Karpas-422 (cell line): ENCODE results near the gene YPEL3. TPM values are rescaled to one million over a fixed set of nuclear protein-coding genes. Genes with fewer than 3 reads are reported as not detected.

ENCODE experiments used
- DNase-seq: peaks from one replicate; pipeline ENCODE4 v3.0.0-alpha.2; 2015
- H2AFZ ChIP-seq: fragments of 200-600 bp; sonication (generic); 2 replicates; pipeline ENCODE4 v1.6.1; 2014; ENCODE audit warnings: antibody characterized with exemption, low read length, mixed read lengths
- H3K27ac ChIP-seq: fragments of 200-600 bp; sonication (generic); 2 replicates; pipeline ENCODE4 v1.5.1; 2014; ENCODE audit warnings: mild to moderate bottlenecking, low read length, moderate library complexity
- H3K27me3 ChIP-seq: fragments of 200-600 bp; sonication (generic); 2 replicates; pipeline ENCODE4 v1.6.1; 2014; ENCODE audit warnings: low read length, mixed read lengths
- H3K36me3 ChIP-seq: fragments of 200-600 bp; sonication (generic); 2 replicates; pipeline ENCODE4 v1.6.1; 2014; ENCODE audit warnings: low read length, mixed read lengths; ENCODE audit not compliant: insufficient read depth
- H3K4me1 ChIP-seq: fragments of 200-600 bp; sonication (generic); 2 replicates; pipeline ENCODE4 v1.6.1; 2014; ENCODE audit warnings: mild to moderate bottlenecking, low read length, mixed read lengths
- H3K4me2 ChIP-seq: fragments of 200-600 bp; sonication (generic); 2 replicates; pipeline ENCODE4 v1.6.1; 2014; ENCODE audit warnings: low read length, low read depth, mild to moderate bottlenecking; ENCODE audit not compliant: poor library complexity, severe bottlenecking
- H3K4me3 ChIP-seq: fragments of 200-600 bp; sonication (generic); 2 replicates; pipeline ENCODE4 v1.5.1; 2014; ENCODE audit warnings: mild to moderate bottlenecking, antibody characterized with exemption, low read length, mixed read lengths
- H3K79me2 ChIP-seq: fragments of 200-600 bp; sonication (generic); 2 replicates; pipeline ENCODE4 v1.6.1; 2014; ENCODE audit warnings: mild to moderate bottlenecking, low read length, mixed read lengths
- H3K9ac ChIP-seq: fragments of 200-600 bp; sonication (generic); 2 replicates; pipeline ENCODE4 v1.6.0; 2014; ENCODE audit warnings: low read length
- H3K9me2 ChIP-seq: fragments of 200-600 bp; sonication (generic), shearing (Covaris generic); replicated peaks from 2 replicates; pipeline ENCODE4 v1.6.0; 2014; ENCODE audit warnings: mild to moderate bottlenecking, low read length, moderate library complexity; ENCODE audit not compliant: insufficient read depth
- H3K9me3 ChIP-seq: fragments of 300-700, 200-600 bp; sonication (generic); 2 replicates; pipeline ENCODE4 v1.6.1; 2014; ENCODE audit warnings: low read length, mixed read lengths
- H4K20me1 ChIP-seq: fragments of 200-600 bp; sonication (generic); 2 replicates; pipeline ENCODE4 v1.6.1; 2014; ENCODE audit warnings: mild to moderate bottlenecking, antibody characterized with exemption, low read length, low read depth; ENCODE audit not compliant: insufficient read depth
- total RNA-seq: library from RNA; depleted of rRNA; stranded (reverse); fragments of >200 nt; shearing (Covaris generic); gene quantifications from 2 replicates; pipeline ENCODE4 v1.2.3, GENCODE V29; 2014; ENCODE audit warnings: low replicate concordance; rRNA removed

Gene YPEL3
- total RNA-seq = 62.1 and 93.0 TPM in 2 replicates

DNA sequence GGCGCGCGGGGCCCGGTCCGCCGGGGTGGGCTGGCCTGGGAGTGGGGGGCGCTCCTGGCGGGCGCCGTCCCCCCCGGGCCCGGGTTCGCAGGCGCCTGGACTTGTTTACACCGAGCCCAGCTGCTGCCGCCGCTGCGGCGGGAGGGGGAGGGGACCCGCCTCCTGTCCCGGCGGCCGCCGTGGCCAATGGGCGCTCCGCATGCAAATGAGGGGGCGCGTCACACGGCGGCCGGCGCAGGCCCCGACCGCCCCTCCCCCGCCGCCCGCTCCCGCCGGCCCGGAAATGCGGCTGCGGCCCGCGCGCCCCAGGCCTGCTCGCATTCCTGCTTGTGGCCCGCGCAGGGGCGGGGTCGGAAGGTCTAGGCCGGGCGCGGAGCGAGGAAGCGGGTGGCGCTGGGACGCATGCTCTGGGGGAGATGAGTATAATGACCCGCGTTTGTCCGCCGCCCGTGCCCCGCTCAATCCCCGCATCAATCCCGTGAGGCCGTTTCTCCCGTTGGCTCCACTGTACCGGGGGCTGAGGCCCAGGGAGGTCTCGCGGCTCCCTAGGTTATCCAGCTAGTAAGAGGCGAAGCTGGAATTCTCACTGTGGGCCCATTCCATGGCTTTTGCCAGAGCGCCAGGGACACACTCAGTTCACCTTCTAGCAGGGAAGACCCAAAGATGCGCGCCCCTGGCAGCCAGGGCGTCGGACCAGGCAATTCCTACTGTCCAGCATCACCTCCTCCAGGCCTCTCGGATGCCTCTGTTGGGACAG, at the start of gene YPEL3:
TSS of gene YPEL3 (minus strand) at position 109 of the 757 bp plus-strand sequence. CDS start 731 bp downstream, outside the sequence.
- Histone ChIP-seq H4K20me1 (no peaks in the 10 kb centered on the region), H2AFZ (no peak within 1 kb of the TSS; the same call in 1 of the 2 replicates), H3K9ac (peak within 1 kb of the TSS; percentile 84), H3K4me2 (peak within 1 kb of the TSS; percentile 98), H3K9me2 (no peaks in the 10 kb centered on the region), H3K79me2 (peaks cover 3% of the 10 kb centered on the region; the same call in 1 of the 2 replicates), H3K36me3 (no peaks in the 10 kb centered on the region), H3K4me3 (peak within 1 kb of the TSS; percentile 86), H3K27me3 (no peaks in the 10 kb centered on the region), H3K9me3 (peaks cover 12% of the 10 kb centered on the region; the same call in 1 of the 2 replicates), H3K4me1 (peaks cover 37% of the 10 kb centered on the region), H3K27ac (peak within 1 kb of the TSS; percentile 62)
- DNase-seq = peak; percentile 94

DNA sequence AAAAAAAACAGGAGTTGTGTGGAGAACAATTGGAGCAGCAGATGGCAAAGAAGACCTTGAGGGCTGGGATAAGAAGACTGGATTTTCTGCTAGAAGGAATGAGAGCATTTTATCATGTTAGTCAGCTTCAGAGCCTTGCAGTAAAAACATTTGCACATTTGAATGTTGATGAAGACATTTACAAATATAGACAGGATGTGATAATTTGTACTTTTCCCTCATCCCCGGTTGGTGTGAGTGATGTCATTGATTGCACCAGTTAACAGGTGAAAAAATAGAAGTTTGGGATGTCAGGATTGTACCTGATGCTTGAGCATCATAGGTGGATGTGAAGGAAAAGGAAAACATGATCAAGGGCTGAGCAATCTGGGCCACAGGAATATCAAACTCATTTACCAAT, 49.6 kb upstream of the YPEL3 start:
- peaks cover 12% of the 10 kb centered on the region for H3K9me3 ChIP-seq
- H3K4me2 ChIP-seq = no peak overlapping the region
- no peak overlapping the region for H2AFZ ChIP-seq
- H3K27ac ChIP-seq = no peak overlapping the region
- H3K36me3 ChIP-seq = no peaks in the 10 kb centered on the region
- H3K4me1 ChIP-seq = no peaks in the 10 kb centered on the region
- H3K27me3 ChIP-seq = 0 out of 2 replicates have a peak, but pooled peaks cover 4% of the 10 kb centered on the region
- H3K9me2 ChIP-seq = no peaks in the 10 kb centered on the region
- no peak overlapping the region for H3K9ac ChIP-seq
- no peak for DNase-seq
- H3K79me2 ChIP-seq = no peaks in the 10 kb centered on the region
- H4K20me1 ChIP-seq = no peaks in the 10 kb centered on the region
- H3K4me3 ChIP-seq = no peak overlapping the region

DNA sequence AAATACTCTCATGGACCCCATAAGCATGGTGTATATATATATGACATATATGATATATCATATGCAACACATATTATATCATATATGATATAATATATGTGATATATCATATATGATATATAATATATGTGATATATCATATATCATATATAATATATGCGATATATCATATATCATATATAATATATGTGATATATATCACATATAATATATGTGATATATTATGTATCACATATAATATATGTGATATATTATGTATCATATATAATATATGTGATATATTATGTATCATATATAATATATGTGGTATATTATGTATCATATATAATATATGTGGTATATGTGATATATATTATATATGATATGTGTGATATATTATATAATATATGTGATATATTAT, 48.9 kb upstream of the YPEL3 start:
- H3K27ac ChIP-seq = no peak overlapping the region
- DNase-seq = no peak
- no peak overlapping the region for H3K4me2 ChIP-seq
- no peaks in the 10 kb centered on the region for H3K79me2 ChIP-seq
- no peaks in the 10 kb centered on the region for H3K36me3 ChIP-seq
- H3K4me3 ChIP-seq = no peak overlapping the region
- H3K27me3 ChIP-seq = 0 out of 2 replicates have a peak, but pooled peaks cover 4% of the 10 kb centered on the region
- H2AFZ ChIP-seq = no peak overlapping the region
- no peak overlapping the region for H3K9ac ChIP-seq
- peaks cover 2% of the 10 kb centered on the region for H3K4me1 ChIP-seq
- no peaks in the 10 kb centered on the region for H4K20me1 ChIP-seq
- no peaks in the 10 kb centered on the region for H3K9me2 ChIP-seq
- H3K9me3 ChIP-seq = peaks cover 12% of the 10 kb centered on the region

GRCh38 chr16:30144017-30144416, 48.0 kb upstream of the YPEL3 start:
- Histone ChIP-seq H3K9ac (no peak overlapping the region), H3K36me3 (no peaks in the 10 kb centered on the region), H3K4me2 (no peak overlapping the region), H3K9me3 (peaks cover 3% of the 10 kb centered on the region; the same call in 1 of the 2 replicates), H3K4me3 (no peak overlapping the region), H3K27me3 (0 out of 2 replicates have a peak, but pooled peaks cover 2% of the 10 kb centered on the region), H3K4me1 (peaks cover 5% of the 10 kb centered on the region), H3K27ac (no peak overlapping the region), H4K20me1 (no peaks in the 10 kb centered on the region), H3K9me2 (no peaks in the 10 kb centered on the region), H3K79me2 (no peaks in the 10 kb centered on the region), H2AFZ (no peak overlapping the region)
- DNase-seq = no peak

DNA sequence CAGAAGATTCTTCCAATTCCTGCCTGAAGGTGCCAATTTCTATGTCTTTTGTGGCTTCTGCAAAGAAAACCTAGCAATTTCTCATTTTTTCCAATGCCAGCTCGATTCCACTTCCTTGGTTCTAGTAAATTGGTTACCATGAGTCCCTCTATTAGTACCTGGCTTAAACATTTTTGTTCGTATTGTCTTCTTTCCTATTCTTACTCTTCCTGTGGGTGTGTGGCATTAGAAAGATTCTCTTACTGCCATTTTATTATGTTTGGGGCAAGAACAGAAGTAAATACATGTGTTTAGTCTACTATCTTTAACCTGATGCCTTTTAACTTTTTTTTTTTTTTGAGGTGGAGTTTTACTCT, 47.3 kb upstream of the YPEL3 start:
- Histone ChIP-seq H3K4me3 (no peak overlapping the region), H3K36me3 (no peaks in the 10 kb centered on the region), H3K27me3 (0 out of 2 replicates have a peak, but pooled peaks cover 2% of the 10 kb centered on the region), H3K79me2 (no peaks in the 10 kb centered on the region), H3K4me1 (peaks cover 5% of the 10 kb centered on the region), H3K9me3 (no peaks in the 10 kb centered on the region), H4K20me1 (no peaks in the 10 kb centered on the region), H3K4me2 (no peak overlapping the region), H2AFZ (no peak overlapping the region), H3K9ac (no peak overlapping the region), H3K9me2 (no peaks in the 10 kb centered on the region), H3K27ac (no peak overlapping the region)
- DNase-seq = no peak

DNA sequence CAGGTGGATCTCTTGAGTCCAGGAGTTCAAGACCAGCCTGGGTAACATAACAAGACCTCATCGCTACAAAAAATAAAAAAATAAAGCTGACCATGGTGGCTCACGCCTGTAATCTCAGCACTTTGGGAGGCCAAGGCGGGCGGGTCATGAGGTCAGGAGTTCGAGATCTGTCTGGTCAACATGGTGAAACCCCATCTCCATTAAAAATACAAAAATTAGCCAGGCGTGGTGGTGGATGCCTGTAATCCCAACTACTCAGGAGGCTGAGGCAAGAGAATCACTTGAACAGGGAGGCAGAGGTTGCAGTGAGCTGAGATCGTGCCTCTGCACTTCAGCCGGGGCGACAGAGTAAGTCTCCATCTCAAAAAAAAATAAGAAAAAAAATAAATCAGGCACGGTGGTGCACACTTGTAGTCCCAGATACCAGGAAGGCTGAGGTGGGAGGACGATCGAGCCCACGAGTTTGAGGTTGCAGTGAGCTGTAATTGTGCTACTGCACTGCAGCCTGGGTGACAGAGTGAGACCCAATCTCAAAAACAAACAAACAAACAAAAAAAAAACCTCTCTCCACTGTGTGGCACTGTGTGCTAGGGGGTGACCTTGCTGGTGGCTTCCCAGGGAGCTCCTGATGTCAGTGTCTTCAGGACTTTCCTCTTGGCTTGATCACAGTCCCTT, 46.8 kb upstream of the YPEL3 start:
- Histone ChIP-seq H3K4me3 (no peak overlapping the region), H3K36me3 (no peaks in the 10 kb centered on the region), H3K9me3 (no peaks in the 10 kb centered on the region), H3K27ac (no peak overlapping the region), H4K20me1 (no peaks in the 10 kb centered on the region), H3K9ac (no peak overlapping the region), H2AFZ (no peak overlapping the region), H3K27me3 (0 out of 2 replicates have a peak, but pooled peaks cover 2% of the 10 kb centered on the region), H3K9me2 (no peaks in the 10 kb centered on the region), H3K4me2 (no peak overlapping the region), H3K4me1 (peaks cover 5% of the 10 kb centered on the region), H3K79me2 (no peaks in the 10 kb centered on the region)
- DNase-seq = peak; percentile 53

DNA sequence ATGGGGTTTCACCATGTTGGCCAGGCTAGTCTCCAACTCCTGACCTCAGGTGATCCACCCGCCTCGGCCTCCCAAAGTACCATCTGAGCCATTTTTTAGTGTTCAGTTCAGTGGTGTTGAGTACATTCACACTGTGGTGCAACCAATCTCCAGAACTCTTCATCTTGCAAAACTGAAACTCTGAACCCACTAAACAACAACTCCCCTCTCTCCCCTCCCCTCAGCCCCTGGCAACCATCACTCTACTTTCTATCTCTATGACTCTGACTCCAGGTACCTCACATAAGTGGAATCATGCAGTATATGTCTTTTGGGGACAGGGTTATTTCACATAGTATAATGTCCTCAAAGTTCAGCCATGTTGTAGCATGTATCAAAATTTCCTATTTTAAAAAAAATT, 45.7 kb upstream of the YPEL3 start:
- Histone ChIP-seq H3K79me2 (no peaks in the 10 kb centered on the region), H3K9ac (no peak overlapping the region), H3K4me3 (no peak overlapping the region), H3K36me3 (no peaks in the 10 kb centered on the region), H3K27ac (no peak overlapping the region), H3K4me1 (peaks cover 5% of the 10 kb centered on the region), H3K9me3 (no peaks in the 10 kb centered on the region), H3K9me2 (no peaks in the 10 kb centered on the region), H3K4me2 (no peak overlapping the region), H2AFZ (no peak overlapping the region), H3K27me3 (0 out of 2 replicates have a peak, but pooled peaks cover 2% of the 10 kb centered on the region), H4K20me1 (no peaks in the 10 kb centered on the region)
- DNase-seq = no peak
